ENCODE measurements around the gene CDC42BPA. TPM values are rescaled to one million over a fixed set of nuclear protein-coding genes. Genes with fewer than 3 reads are reported as not detected.

CDC42BPA gene
- total and polyA plus RNA-seq, 9 of the 15 experiments (the other 6 are each of a cell fraction or from before 2014, with no cell fraction given): 8.0 to 77.5 (median 52.1) TPM

DNA sequence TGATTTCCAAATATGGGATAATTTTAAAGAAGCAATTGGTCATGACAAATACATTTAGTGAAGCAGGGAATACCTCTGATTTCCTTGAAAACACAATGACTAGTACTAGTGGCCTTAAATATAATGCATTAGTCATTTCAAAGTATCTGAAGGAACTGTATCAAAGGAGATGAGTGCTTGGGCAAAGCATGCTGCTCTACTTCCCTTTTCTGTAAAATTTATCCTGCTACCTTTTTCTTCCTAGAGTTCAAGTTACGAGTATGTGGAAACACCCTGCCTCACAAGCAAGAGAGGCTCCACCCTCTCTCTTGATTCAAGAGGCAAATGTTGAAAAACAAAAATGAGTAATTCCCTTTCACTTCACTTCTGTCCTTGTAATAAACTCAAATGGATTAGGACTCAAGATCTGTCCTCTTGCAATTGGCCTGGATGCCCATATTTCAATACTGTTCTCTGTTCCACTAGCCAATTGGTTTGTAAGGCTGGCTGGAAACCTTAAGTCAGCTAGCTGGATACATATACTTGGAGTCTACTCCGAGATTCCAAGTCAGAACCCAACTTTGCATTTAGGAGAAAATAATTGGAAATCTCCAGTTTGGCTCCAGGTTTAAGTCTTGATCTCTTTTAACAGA lies 92.5 kb downstream of the CDC42BPA start (continued):
- TF ChIP-seq, protein P1, sequence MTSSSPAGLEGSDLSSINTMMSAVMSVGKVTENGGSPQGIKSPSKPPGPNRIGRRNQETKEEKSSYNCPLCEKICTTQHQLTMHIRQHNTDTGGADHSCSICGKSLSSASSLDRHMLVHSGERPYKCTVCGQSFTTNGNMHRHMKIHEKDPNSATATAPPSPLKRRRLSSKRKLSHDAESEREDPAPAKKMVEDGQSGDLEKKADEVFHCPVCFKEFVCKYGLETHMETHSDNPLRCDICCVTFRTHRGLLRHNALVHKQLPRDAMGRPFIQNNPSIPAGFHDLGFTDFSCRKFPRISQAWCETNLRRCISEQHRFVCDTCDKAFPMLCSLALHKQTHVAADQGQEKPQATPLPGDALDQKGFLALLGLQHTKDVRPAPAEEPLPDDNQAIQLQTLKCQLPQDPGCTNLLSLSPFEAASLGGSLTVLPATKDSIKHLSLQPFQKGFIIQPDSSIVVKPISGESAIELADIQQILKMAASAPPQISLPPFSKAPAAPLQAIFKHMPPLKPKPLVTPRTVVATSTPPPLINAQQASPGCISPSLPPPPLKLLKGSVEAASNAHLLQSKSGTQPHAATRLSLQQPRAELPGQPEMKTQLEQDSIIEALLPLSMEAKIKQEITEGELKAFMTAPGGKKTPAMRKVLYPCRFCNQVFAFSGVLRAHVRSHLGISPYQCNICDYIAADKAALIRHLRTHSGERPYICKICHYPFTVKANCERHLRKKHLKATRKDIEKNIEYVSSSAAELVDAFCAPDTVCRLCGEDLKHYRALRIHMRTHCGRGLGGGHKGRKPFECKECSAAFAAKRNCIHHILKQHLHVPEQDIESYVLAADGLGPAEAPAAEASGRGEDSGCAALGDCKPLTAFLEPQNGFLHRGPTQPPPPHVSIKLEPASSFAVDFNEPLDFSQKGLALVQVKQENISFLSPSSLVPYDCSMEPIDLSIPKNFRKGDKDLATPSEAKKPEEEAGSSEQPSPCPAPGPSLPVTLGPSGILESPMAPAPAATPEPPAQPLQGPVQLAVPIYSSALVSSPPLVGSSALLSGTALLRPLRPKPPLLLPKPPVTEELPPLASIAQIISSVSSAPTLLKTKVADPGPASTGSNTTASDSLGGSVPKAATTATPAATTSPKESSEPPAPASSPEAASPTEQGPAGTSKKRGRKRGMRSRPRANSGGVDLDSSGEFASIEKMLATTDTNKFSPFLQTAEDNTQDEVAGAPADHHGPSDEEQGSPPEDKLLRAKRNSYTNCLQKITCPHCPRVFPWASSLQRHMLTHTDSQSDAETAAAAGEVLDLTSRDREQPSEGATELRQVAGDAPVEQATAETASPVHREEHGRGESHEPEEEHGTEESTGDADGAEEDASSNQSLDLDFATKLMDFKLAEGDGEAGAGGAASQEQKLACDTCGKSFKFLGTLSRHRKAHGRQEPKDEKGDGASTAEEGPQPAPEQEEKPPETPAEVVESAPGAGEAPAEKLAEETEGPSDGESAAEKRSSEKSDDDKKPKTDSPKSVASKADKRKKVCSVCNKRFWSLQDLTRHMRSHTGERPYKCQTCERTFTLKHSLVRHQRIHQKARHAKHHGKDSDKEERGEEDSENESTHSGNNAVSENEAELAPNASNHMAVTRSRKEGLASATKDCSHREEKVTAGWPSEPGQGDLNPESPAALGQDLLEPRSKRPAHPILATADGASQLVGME (CRISPR knock-in tag; IDR thresholded peaks at IDR 0.05): no peak
- TF ChIP-seq GATAD2B (IDR thresholded peaks at IDR 0.05; ENCODE audit: borderline replicate concordance): no peak
- TF ChIP-seq FOXA3 (CRISPR knock-in tag; conservative IDR thresholded peaks at IDR 0.05 in 1 of 2, IDR thresholded peaks at IDR 0.05 in 1 of 2): no peak
- TF ChIP-seq ZNF766 (CRISPR knock-in tag; conservative IDR thresholded peaks at IDR 0.05): no peak
- TF ChIP-seq EP400 (IDR thresholded peaks at IDR 0.05): 0 out of 2 replicates have a peak, but pooled peaks have one; percentile 21
- TF ChIP-seq JUND (IDR thresholded peaks at IDR 0.05; ENCODE audit: borderline replicate concordance, low read depth, low read length): peak; percentile 7; the same call in 1 of the 2 replicates
- TF ChIP-seq JUND (tag; IDR thresholded peaks at IDR 0.05; ENCODE audit: borderline replicate concordance, low read depth, low read length): no peak; the same call in 2 of the 3 replicates
- TF ChIP-seq SREBF2 (CRISPR knock-in tag; IDR thresholded peaks at IDR 0.05): no peak
- TF ChIP-seq, protein P2, sequence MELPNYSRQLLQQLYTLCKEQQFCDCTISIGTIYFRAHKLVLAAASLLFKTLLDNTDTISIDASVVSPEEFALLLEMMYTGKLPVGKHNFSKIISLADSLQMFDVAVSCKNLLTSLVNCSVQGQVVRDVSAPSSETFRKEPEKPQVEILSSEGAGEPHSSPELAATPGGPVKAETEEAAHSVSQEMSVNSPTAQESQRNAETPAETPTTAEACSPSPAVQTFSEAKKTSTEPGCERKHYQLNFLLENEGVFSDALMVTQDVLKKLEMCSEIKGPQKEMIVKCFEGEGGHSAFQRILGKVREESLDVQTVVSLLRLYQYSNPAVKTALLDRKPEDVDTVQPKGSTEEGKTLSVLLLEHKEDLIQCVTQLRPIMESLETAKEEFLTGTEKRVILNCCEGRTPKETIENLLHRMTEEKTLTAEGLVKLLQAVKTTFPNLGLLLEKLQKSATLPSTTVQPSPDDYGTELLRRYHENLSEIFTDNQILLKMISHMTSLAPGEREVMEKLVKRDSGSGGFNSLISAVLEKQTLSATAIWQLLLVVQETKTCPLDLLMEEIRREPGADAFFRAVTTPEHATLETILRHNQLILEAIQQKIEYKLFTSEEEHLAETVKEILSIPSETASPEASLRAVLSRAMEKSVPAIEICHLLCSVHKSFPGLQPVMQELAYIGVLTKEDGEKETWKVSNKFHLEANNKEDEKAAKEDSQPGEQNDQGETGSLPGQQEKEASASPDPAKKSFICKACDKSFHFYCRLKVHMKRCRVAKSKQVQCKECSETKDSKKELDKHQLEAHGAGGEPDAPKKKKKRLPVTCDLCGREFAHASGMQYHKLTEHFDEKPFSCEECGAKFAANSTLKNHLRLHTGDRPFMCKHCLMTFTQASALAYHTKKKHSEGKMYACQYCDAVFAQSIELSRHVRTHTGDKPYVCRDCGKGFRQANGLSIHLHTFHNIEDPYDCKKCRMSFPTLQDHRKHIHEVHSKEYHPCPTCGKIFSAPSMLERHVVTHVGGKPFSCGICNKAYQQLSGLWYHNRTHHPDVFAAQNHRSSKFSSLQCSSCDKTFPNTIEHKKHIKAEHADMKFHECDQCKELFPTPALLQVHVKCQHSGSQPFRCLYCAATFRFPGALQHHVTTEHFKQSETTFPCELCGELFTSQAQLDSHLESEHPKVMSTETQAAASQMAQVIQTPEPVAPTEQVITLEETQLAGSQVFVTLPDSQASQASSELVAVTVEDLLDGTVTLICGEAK (IDR thresholded peaks at IDR 0.05): no peak
- TF ChIP-seq, protein P2 (CRISPR knock-in tag; IDR thresholded peaks at IDR 0.05): no peak
- TF ChIP-seq ZNF830 (CRISPR knock-in tag; IDR thresholded peaks at IDR 0.05): no peak
- no peak for TF ChIP-seq ZBTB17 (CRISPR knock-in tag; IDR thresholded peaks at IDR 0.05)
- TF ChIP-seq SRSF3 (IDR thresholded peaks at IDR 0.05; ENCODE audit: insufficient read depth, low read length): no peak
